Endothelial cell of umbilical vein (primary cell): ENCODE data around the gene UVRAG.

Source experiments
- EZH2 ChIP-seq: IDR thresholded peaks from 2 replicates; pipeline ENCODE4 v1.6.1; 2012; ENCODE audit warnings: borderline replicate concordance, low read depth, mild to moderate bottlenecking, moderate library complexity, low read length, inconsistent platforms; ENCODE audit not compliant: severe bottlenecking
- JUN ChIP-seq: IDR thresholded peaks from 2 replicates; pipeline ENCODE4 v1.6.1; 2011; ENCODE audit warnings: borderline replicate concordance, low read depth; ENCODE audit not compliant: insufficient read length, insufficient read depth
- MYC ChIP-seq: IDR thresholded peaks from one replicate; pipeline ENCODE4 v1.6.1; 2011; ENCODE audit warnings: mild to moderate bottlenecking, low read depth, low read length
- POLR2A ChIP-seq: IDR thresholded peaks from 2 replicates; pipeline ENCODE4 v1.6.1; 2012; ENCODE audit warnings: low read depth, mild to moderate bottlenecking, control low read depth, low read length
- POLR2AphosphoS5 ChIP-seq: IDR thresholded peaks from 2 replicates; pipeline ENCODE4 v1.6.1; 2012; ENCODE audit warnings: low read depth, mild to moderate bottlenecking, control low read depth, low read length, moderate library complexity; ENCODE audit not compliant: insufficient read depth
- TF ChIP-seq, protein P1 (sequence below), 2 donors: IDR thresholded peaks; 1 replicate in 1 of 2; 2 replicates in 1 of 2; pipeline ENCODE4 v1.5.1; 2011; ENCODE audit warnings: low read length in 2 of 2, mild to moderate bottlenecking in 2 of 2, moderate library complexity in 2 of 2, control low read depth in 1 of 2, inconsistent platforms in 1 of 2, low read depth in 1 of 2; ENCODE audit not compliant: insufficient read depth in 1 of 2; ENCODE audit errors: extremely low read depth in 1 of 2

GRCh38 chr11:75811485-75811884 lies 3.5 kb upstream of the UVRAG start:
- TF ChIP-seq MYC, result no peak
- TF ChIP-seq, protein P1, sequence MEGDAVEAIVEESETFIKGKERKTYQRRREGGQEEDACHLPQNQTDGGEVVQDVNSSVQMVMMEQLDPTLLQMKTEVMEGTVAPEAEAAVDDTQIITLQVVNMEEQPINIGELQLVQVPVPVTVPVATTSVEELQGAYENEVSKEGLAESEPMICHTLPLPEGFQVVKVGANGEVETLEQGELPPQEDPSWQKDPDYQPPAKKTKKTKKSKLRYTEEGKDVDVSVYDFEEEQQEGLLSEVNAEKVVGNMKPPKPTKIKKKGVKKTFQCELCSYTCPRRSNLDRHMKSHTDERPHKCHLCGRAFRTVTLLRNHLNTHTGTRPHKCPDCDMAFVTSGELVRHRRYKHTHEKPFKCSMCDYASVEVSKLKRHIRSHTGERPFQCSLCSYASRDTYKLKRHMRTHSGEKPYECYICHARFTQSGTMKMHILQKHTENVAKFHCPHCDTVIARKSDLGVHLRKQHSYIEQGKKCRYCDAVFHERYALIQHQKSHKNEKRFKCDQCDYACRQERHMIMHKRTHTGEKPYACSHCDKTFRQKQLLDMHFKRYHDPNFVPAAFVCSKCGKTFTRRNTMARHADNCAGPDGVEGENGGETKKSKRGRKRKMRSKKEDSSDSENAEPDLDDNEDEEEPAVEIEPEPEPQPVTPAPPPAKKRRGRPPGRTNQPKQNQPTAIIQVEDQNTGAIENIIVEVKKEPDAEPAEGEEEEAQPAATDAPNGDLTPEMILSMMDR (IDR thresholded peaks at IDR 0.05; ENCODE audit: extremely low read depth in 1 of 2, insufficient read depth in 1 of 2, low read depth in 1 of 2, low read length in 2 of 2), result no peak
- no peak for TF ChIP-seq EZH2
- no peak for TF ChIP-seq POLR2AphosphoS5
- TF ChIP-seq JUN, result no peak
- no peak for TF ChIP-seq POLR2A
